OCI-LY3 (cell line): Measurements from ENCODE around the gene PCBD2.

Experiments used
- CTCF ChIP-seq: fragments of 200-600, 300-600 bp; sonication (generic); IDR thresholded peaks from 2 replicates; pipeline ENCODE4 v1.5.1; 2014; ENCODE audit warnings: antibody characterized with exemption, low read length, low read depth
- EZH2phosphoT487 ChIP-seq: fragments of 200-600 bp; shearing (Covaris generic); IDR thresholded peaks from 2 replicates; pipeline ENCODE4 v1.6.1; 2018; ENCODE audit warnings: antibody characterized with exemption, mixed run types, low read depth

- no peak for TF ChIP-seq CTCF
- TF ChIP-seq EZH2phosphoT487 = no peak
These were observed 53.1 kb downstream of the PCBD2 start for GRCh38 chr5:134957920-134958608.
